Right kidney (tissue), 9 donors: ENCODE results near the gene CDH9.

ENCODE experiments used
- DNase-seq: peaks from one replicate; pipeline ENCODE4 v3.0.0-alpha.2; 2016
- long read RNA-seq, 8 donors: transcript quantifications; one replicate each; lab custom pipeline, GENCODE V29; 2026

CDH9 gene, protein sequence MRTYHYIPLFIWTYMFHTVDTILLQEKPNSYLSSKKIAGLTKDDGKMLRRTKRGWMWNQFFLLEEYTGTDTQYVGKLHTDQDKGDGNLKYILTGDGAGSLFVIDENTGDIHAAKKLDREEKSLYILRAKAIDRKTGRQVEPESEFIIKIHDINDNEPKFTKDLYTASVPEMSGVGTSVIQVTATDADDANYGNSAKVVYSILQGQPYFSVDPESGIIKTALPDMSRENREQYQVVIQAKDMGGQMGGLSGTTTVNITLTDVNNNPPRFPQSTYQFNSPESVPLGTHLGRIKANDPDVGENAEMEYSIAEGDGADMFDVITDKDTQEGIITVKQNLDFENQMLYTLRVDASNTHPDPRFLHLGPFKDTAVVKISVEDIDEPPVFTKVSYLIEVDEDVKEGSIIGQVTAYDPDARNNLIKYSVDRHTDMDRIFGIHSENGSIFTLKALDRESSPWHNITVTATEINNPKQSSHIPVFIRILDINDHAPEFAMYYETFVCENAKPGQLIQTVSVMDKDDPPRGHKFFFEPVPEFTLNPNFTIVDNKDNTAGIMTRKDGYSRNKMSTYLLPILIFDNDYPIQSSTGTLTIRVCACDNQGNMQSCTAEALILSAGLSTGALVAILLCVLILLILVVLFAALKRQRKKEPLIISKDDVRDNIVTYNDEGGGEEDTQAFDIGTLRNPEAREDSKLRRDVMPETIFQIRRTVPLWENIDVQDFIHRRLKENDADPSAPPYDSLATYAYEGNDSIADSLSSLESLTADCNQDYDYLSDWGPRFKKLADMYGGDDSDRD
- long read RNA-seq, donor 1, result 0 reads
- long read RNA-seq, donor 2, result 0 reads
- long read RNA-seq, donor 3, result 0 reads
- long read RNA-seq, donor 4, partial matches to known transcripts, result 0 of 2 reads
- long read RNA-seq, donor 4, other reads (novel, unspliced or antisense), result 0 of 2 reads
- long read RNA-seq, donor 5, result 0 reads
- long read RNA-seq, donor 6, result 0 reads
- long read RNA-seq, donor 7, partial matches to known transcripts, result 0 of 1 reads
- long read RNA-seq, donor 7, other reads (novel, unspliced or antisense), result 0 of 1 reads
- long read RNA-seq, donor 8, partial matches to known transcripts, result 0 of 1 reads
- long read RNA-seq, donor 8, other reads (novel, unspliced or antisense), result 0 of 1 reads

DNA sequence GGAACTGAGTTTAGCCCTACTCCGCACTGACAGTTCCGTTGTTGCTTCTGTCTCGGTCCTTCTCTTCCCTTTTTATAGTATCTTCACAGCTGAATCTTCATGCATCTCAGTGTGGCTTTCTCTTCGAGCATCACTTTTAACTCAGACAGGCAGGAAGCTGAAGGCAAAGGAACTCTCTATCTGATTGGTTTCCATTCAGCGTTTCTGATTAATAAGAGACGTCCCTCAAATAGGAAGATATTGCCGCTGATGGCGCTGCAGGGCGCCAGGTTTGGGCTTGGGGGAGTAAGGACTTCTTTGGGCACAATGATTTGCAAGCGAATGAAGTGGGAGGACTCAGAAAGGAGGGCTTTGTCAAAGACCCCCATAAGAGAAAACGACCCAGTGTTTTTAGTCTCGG lies at the start of gene CDH9:
CDH9 (minus strand) TSS at position 111 of the 400 bp plus-strand sequence. CDS start 50,253 bp downstream, outside the sequence.
- no peak for DNase-seq

GRCh38 chr5:27087747-27088146 lies 49.4 kb upstream of the CDH9 start:
- no peak for DNase-seq

DNA sequence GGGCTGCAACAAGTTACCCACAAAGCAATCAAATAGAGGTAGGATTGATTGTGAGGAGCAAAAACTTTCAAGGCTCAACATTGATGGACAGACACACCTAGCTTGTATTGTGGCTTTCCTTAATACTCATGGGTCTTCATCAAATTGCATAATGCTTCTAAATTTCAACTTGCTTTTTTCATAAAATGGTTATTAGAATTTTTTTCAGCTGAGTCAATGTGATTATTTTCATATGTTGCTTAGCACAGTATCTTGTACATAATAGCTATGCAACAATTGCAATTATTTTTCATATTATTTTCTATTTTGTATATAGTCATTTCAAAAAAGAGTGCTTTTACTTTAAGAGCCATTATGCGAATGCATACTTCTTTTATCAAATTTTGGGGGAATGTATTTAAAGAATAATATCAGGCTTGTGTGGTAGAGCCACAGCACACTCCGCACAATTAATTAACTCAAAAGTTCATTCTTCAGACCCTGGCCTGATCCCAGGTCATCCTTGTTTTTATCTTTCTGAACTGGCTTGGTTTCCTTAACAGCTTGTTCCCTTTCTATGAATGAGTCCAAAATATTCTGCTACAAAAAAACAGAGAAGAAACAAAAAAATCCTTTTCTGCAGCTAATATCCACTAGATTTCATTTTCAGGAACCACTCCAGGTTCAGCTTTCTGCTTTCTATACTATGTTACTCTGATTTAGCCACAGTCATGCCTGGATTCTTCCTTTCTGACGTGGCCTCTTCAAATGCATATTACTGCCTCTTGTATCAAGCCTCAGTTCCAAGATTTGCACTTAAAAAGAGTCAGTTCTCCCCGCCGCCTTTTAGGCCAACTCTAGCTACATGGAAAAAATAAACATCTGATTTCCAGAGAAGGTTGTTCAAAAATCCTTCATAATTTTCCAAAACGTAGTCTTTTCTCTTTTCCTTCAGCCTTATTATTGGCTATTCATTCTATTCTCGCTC lies 45.3 kb upstream of the CDH9 start:
- no peak for DNase-seq

DNA sequence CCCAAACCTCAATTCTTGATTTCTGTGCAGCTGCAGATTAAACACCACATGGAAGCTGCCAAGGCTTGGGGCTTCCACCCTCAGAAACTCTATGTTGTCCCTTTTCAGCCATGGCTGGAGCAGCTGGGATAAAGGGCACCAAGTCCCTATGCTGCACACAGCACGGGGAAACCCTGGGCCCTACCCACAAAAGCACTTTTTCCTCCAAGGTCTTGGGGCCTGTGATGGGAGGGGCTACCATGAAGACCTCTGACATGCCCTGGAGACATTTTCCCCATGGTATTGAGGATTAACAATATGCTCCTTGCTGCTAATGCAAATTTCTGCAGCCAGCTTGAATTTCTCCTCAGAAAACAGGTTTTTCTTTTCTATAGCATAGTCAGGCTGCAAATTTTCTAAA lies 41.8 kb upstream of the CDH9 start:
- no peak for DNase-seq

GRCh38 chr5:27062451-27062850 lies 24.1 kb upstream of the CDH9 start:
- no peak for DNase-seq

- no peak for DNase-seq
These were observed 10.1 kb upstream of the CDH9 start for GRCh38 chr5:27048510-27048909.

DNA sequence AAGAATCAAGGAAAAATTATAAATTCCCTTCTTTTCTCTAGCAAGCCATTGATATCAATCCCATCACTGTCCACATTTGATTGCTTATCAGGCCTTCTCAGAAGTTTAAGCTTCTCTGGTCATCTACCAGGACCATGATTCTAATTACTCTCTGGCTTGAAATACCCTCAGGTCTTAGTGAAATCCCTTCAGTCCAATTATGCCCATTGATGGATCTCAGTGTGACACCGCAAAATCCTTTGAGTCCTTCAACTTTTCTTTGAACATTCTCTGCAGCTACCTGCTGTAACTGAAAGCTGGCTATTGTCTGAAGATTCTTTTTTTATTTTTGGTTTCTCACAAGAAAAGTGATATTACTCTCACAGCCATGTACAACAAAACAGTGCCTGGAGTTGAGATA lies 3.0 kb upstream of the CDH9 start:
- DNase-seq, result no peak

GRCh38 chr5:27034565-27034964 lies 3.8 kb downstream of the CDH9 start:
- DNase-seq, result no peak

DNA sequence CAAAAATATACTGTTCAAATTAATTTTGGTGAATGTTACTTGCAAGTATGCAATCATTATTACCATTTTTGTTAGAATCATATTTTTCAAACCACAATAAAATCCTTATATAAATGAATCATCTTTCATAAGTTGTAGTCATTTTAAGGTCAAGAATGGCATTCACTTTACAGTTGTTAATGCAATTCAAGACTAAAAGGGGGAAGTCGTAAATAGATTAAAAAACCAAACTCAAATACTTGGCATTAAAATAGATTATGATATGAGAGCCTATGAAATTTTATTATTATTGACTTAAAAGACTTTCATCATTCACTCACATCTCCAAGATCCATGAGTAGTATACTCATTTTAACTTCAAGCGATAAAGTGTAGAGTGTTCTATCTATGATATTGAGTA lies 11.6 kb downstream of the CDH9 start:
- no peak for DNase-seq

GRCh38 chr5:27026063-27026462 lies 12.3 kb downstream of the CDH9 start:
- DNase-seq, result no peak

DNA sequence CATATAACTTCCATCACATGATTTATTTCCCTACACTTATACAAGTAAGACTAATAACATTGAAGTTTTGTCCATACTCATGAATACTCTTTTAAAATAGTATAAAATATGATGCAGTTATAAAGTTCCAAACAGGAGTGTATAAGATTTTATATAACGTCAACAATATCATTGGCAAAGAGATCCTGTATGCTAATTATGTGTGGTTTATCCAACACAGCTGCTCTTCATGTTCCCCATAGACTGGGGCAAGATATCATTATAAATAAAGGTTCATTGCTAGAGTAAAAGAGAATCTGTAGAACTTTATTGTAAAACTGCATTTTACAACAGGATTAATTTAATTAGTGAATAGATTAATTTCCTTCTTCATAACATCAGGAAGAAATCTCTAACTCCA lies 16.9 kb downstream of the CDH9 start:
- DNase-seq, result no peak

GRCh38 chr5:27020973-27021372 lies 17.4 kb downstream of the CDH9 start:
- DNase-seq, result no peak

DNA sequence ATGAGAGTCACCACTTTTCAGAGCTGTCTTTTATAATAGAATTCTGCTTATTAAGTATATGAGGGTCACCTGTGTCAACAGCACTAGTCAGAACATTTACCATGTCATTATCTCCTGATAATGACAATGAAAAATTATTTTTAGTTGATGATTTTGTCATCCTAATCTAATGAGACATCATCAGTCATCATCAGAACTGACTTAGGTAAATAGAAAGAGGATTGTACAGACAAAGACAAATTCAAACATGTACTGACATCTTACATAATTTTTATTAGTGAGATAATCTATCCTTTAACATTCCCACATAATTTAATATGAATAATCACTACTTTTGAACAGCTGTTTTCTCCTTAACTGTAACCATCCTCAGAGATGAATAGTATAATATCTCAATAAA lies 22.6 kb downstream of the CDH9 start:
- no peak for DNase-seq

- no peak for DNase-seq
These were observed 27.1 kb downstream of the CDH9 start for GRCh38 chr5:27011274-27011673.

- no peak for DNase-seq
These were observed 27.7 kb downstream of the CDH9 start for GRCh38 chr5:27010646-27011045.

DNA sequence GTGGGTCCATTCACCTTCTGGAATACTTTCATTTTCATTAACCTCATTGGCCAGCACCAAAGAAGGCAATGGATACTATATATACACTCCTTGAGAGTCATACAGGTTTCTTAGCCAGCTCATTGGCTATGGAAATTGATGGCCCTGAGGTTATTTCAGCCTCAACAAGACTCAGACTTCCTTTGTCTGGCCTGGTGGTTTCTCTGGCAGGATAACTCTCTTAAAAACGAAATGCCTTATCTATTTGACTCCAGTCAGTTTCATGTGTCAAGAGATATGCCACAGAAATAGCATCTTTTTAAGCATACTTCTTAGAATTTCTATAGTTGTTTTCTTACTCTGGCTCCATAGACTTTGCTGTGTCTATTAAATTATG lies 28.9 kb downstream of the CDH9 start:
- no peak for DNase-seq

- DNase-seq, result no peak
These were observed 29.5 kb downstream of the CDH9 start for GRCh38 chr5:27008604-27009539.

DNA sequence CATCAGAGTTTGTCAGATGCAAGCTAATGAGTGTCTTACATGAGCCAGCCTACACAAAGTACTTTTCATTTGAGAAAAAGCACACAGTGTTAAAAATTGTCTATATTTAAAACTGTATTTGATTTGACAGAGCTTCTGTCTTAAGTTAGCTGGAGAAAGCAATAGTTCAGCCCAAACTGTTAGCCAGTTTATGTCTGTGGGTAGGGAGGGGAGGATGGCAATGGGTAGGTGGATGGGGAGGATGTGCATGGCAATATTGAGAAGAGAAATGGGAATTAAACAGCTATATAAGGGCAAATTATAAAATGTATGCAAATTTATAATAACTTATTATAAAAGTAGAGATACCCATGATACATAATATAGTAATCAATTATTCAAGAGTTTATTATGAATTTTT lies 31.3 kb downstream of the CDH9 start:
- no peak for DNase-seq

GRCh38 chr5:26986985-26987384 lies 51.4 kb downstream of the CDH9 start:
- no peak for DNase-seq

GRCh38 chr5:26981750-26982149 lies 56.6 kb downstream of the CDH9 start:
- no peak for DNase-seq

- no peak for DNase-seq
These were observed 79.1 kb downstream of the CDH9 start for GRCh38 chr5:26959290-26959689.
